Measurements from ENCODE around the gene PSMD14. TPM values are rescaled to one million over a fixed set of nuclear protein-coding genes. Genes with fewer than 3 reads are reported as not detected.

PSMD14 gene
- total RNA-seq, 1 donor from 2014 or later, result 103 TPM

GRCh38 chr2:161418715-161419637 is 110.8 kb downstream of the PSMD14 start:
- intact Hi-C loops (cut with micrococcal nuclease), result loop anchor here (5.0 kb wide), 1 partner anchor 182 kb away; no protein-coding TSS in a partner anchor
- Mint-ChIP-seq H3K27me3 (ENCODE audit: insufficient read depth) (peaks cover 83% of the 10 kb centered on the region), H3K9me3 (no peaks in the 10 kb centered on the region), H3K27ac (peak overlapping the region; percentile 72), H3K4me3 (peak overlapping the region; percentile 58), H3K4me1 (ENCODE audit: low read depth) (peaks cover 54% of the 10 kb centered on the region), H3K36me3 (ENCODE audit: low read depth) (peaks cover 16% of the 10 kb centered on the region)
- DNase-seq (ENCODE audit: low spot score), result no peak

- peaks cover 85% of the 10 kb centered on the region for H3K27me3 Mint-ChIP-seq (ENCODE audit: insufficient read depth)
- H3K27ac Mint-ChIP-seq, result peak overlapping the region; percentile 64
- H3K4me1 Mint-ChIP-seq (ENCODE audit: low read depth), result peaks cover 61% of the 10 kb centered on the region
- no peak overlapping the region for H3K4me3 Mint-ChIP-seq
- intact Hi-C loops (cut with micrococcal nuclease), result loop anchor here (5.0 kb wide), 1 partner anchor 182 kb away; no protein-coding TSS in a partner anchor
- DNase-seq (ENCODE audit: low spot score), result no peak
- peaks cover 19% of the 10 kb centered on the region for H3K36me3 Mint-ChIP-seq (ENCODE audit: low read depth)
- H3K9me3 Mint-ChIP-seq, result no peaks in the 10 kb centered on the region
Observed at GRCh38 chr2:161419638-161420190, 111.5 kb downstream of the PSMD14 start.

GRCh38 chr2:161420406-161421074 is 112.3 kb downstream of the PSMD14 start:
- DNase-seq (ENCODE audit: low spot score), result no peak
- Mint-ChIP-seq H3K4me1 (ENCODE audit: low read depth) (peaks cover 58% of the 10 kb centered on the region), H3K4me3 (peak overlapping the region; percentile 13), H3K9me3 (no peaks in the 10 kb centered on the region), H3K27ac (peak overlapping the region; percentile 74), H3K27me3 (ENCODE audit: insufficient read depth) (peaks cover 87% of the 10 kb centered on the region), H3K36me3 (ENCODE audit: low read depth) (peaks cover 18% of the 10 kb centered on the region)
- intact Hi-C loops (cut with micrococcal nuclease), result no loop called here

- DNase-seq (ENCODE audit: low spot score), result no peak
- peaks cover 55% of the 10 kb centered on the region for H3K4me1 Mint-ChIP-seq (ENCODE audit: low read depth)
- no peak overlapping the region for H3K27ac Mint-ChIP-seq
- peaks cover 87% of the 10 kb centered on the region for H3K27me3 Mint-ChIP-seq (ENCODE audit: insufficient read depth)
- peaks cover 6% of the 10 kb centered on the region for H3K9me3 Mint-ChIP-seq
- intact Hi-C loops (cut with micrococcal nuclease), result no loop called here
- H3K4me3 Mint-ChIP-seq, result no peak overlapping the region
- H3K36me3 Mint-ChIP-seq (ENCODE audit: low read depth), result peaks cover 18% of the 10 kb centered on the region
Observed at GRCh38 chr2:161421686-161422085, 113.5 kb downstream of the PSMD14 start.

GRCh38 chr2:161422816-161423403 is 114.7 kb downstream of the PSMD14 start:
- intact Hi-C loops (cut with micrococcal nuclease), result no loop called here
- H3K9me3 Mint-ChIP-seq, result peaks cover 6% of the 10 kb centered on the region
- peaks cover 11% of the 10 kb centered on the region for H3K36me3 Mint-ChIP-seq (ENCODE audit: low read depth)
- no peak for DNase-seq (ENCODE audit: low spot score)
- H3K4me1 Mint-ChIP-seq (ENCODE audit: low read depth), result peaks cover 53% of the 10 kb centered on the region
- H3K27ac Mint-ChIP-seq, result peak overlapping the region; percentile 18
- H3K27me3 Mint-ChIP-seq (ENCODE audit: insufficient read depth), result peaks cover 84% of the 10 kb centered on the region
- peak overlapping the region; percentile 64 for H3K4me3 Mint-ChIP-seq

GRCh38 chr2:161423421-161424393 is 115.5 kb downstream of the PSMD14 start:
- Mint-ChIP-seq H3K27me3 (ENCODE audit: insufficient read depth) (peaks cover 82% of the 10 kb centered on the region), H3K4me3 (peak overlapping the region; percentile 74), H3K36me3 (ENCODE audit: low read depth) (peaks cover 11% of the 10 kb centered on the region), H3K27ac (peak overlapping the region; percentile 90), H3K9me3 (peaks cover 6% of the 10 kb centered on the region), H3K4me1 (ENCODE audit: low read depth) (peaks cover 45% of the 10 kb centered on the region)
- intact Hi-C loops (cut with micrococcal nuclease), result no loop called here
- no peak for DNase-seq (ENCODE audit: low spot score)

GRCh38 chr2:161424394-161424769 is 116.2 kb downstream of the PSMD14 start:
- H3K4me1 Mint-ChIP-seq (ENCODE audit: low read depth), result peaks cover 38% of the 10 kb centered on the region
- peaks cover 8% of the 10 kb centered on the region for H3K36me3 Mint-ChIP-seq (ENCODE audit: low read depth)
- H3K4me3 Mint-ChIP-seq, result peak overlapping the region; percentile 74
- H3K9me3 Mint-ChIP-seq, result peaks cover 6% of the 10 kb centered on the region
- no peak for DNase-seq (ENCODE audit: low spot score)
- intact Hi-C loops (cut with micrococcal nuclease), result no loop called here
- H3K27me3 Mint-ChIP-seq (ENCODE audit: insufficient read depth), result peaks cover 82% of the 10 kb centered on the region
- H3K27ac Mint-ChIP-seq, result peak overlapping the region; percentile 90

GRCh38 chr2:161424891-161425727 is 116.9 kb downstream of the PSMD14 start:
- Mint-ChIP-seq H3K36me3 (ENCODE audit: low read depth) (peaks cover 8% of the 10 kb centered on the region), H3K27ac (peak overlapping the region; percentile 90), H3K4me3 (peak overlapping the region; percentile 55), H3K27me3 (ENCODE audit: insufficient read depth) (peaks cover 84% of the 10 kb centered on the region), H3K4me1 (ENCODE audit: low read depth) (peaks cover 34% of the 10 kb centered on the region), H3K9me3 (peaks cover 6% of the 10 kb centered on the region)
- intact Hi-C loops (cut with micrococcal nuclease), result loop anchor here (1.0 to 5.0 kb wide), 5 partner anchors 9 to 697 kb away; partner anchors contain the start of genes SLC4A10 and TBR1
- DNase-seq (ENCODE audit: low spot score), result no peak

GRCh38 chr2:161425728-161426454 is 117.7 kb downstream of the PSMD14 start:
- DNase-seq (ENCODE audit: low spot score), result no peak
- intact Hi-C loops (cut with micrococcal nuclease), result loop anchor here (1.0 to 5.0 kb wide), 5 partner anchors 10 to 696 kb away; partner anchors contain the start of genes SLC4A10 and TBR1
- peaks cover 6% of the 10 kb centered on the region for H3K36me3 Mint-ChIP-seq (ENCODE audit: low read depth)
- H3K27ac Mint-ChIP-seq, result peak overlapping the region; percentile 40
- H3K4me3 Mint-ChIP-seq, result no peak overlapping the region
- peaks cover 85% of the 10 kb centered on the region for H3K27me3 Mint-ChIP-seq (ENCODE audit: insufficient read depth)
- H3K4me1 Mint-ChIP-seq (ENCODE audit: low read depth), result peaks cover 29% of the 10 kb centered on the region
- H3K9me3 Mint-ChIP-seq, result peaks cover 6% of the 10 kb centered on the region

GRCh38 chr2:161426455-161426921 is 118.3 kb downstream of the PSMD14 start:
- peak overlapping the region; percentile 40 for H3K27ac Mint-ChIP-seq
- H3K9me3 Mint-ChIP-seq, result peaks cover 6% of the 10 kb centered on the region
- DNase-seq (ENCODE audit: low spot score), result no peak
- intact Hi-C loops (cut with micrococcal nuclease), result loop anchor here (5.0 kb wide), 4 partner anchors 141 to 696 kb away; partner anchors contain the start of gene SLC4A10
- peaks cover 29% of the 10 kb centered on the region for H3K4me1 Mint-ChIP-seq (ENCODE audit: low read depth)
- H3K4me3 Mint-ChIP-seq, result peak overlapping the region; percentile 57
- H3K36me3 Mint-ChIP-seq (ENCODE audit: low read depth), result peaks cover 6% of the 10 kb centered on the region
- peaks cover 84% of the 10 kb centered on the region for H3K27me3 Mint-ChIP-seq (ENCODE audit: insufficient read depth)
